Natural killer cell treated with Interleukin-12 subunit alpha and Interleukin-12 subunit beta and Interleukin-15 and Interleukin-18, amount 100 ng/mL, for 72 hours (primary cell): ENCODE results near the gene FRYL. TPM values are rescaled to one million over a fixed set of nuclear protein-coding genes. Genes with fewer than 3 reads are reported as not detected.
"Not testable (repeated sequence)": the region's sequence is repeated elsewhere in the genome, so short reads cannot be mapped to it uniquely, and the experiment has no call there.

Experiments
- ATAC-seq, 2 donors: fragments of 150-1000 bp; cut with Tn5 transposase in 1 of 2; sonication (Bioruptor Pico), chemical (Tn5 transposase) in 1 of 2; 2 replicates each; pipeline ENCODE4 v1.10.0; 2021
- DNase-seq: peaks from one replicate; pipeline ENCODE4 v3.0.0; 2022; ENCODE audit warnings: low spot score
- H3K27ac Mint-ChIP-seq, 2 donors: 1 replicate in 1 of 2; 2 replicates in 1 of 2; pipeline ENCODE4 v1.8.0; 2022; ENCODE audit warnings: mixed read lengths in 2 of 2, mild to moderate bottlenecking in 1 of 2, moderate library complexity in 1 of 2
- H3K27me3 Mint-ChIP-seq, 2 donors: 1 replicate in 1 of 2; 2 replicates in 1 of 2; pipeline ENCODE4 v1.8.0; 2022; ENCODE audit warnings: mixed read lengths in 2 of 2
- H3K36me3 Mint-ChIP-seq: one replicate; pipeline ENCODE4 v1.8.0; 2022; ENCODE audit warnings: mixed read lengths
- H3K4me1 Mint-ChIP-seq, 2 donors: 1 replicate in 1 of 2; 2 replicates in 1 of 2; pipeline ENCODE4 v1.8.0; 2022; ENCODE audit warnings: low read depth in 2 of 2, mixed read lengths in 2 of 2, mild to moderate bottlenecking in 1 of 2
- H3K4me3 Mint-ChIP-seq: one replicate; pipeline ENCODE4 v1.8.0; 2022; ENCODE audit warnings: mixed read lengths
- H3K9me3 Mint-ChIP-seq: 2 replicates; pipeline ENCODE4 v1.8.0; 2022; ENCODE audit warnings: mixed read lengths
- total RNA-seq, 2 donors: library from RNA; stranded (reverse); gene quantifications; one replicate each; pipeline ENCODE4 v1.2.3, GENCODE V29; 2022

FRYL gene
- total RNA-seq, 2 donors from 2014 or later = 99.0 to 113 TPM

DNA sequence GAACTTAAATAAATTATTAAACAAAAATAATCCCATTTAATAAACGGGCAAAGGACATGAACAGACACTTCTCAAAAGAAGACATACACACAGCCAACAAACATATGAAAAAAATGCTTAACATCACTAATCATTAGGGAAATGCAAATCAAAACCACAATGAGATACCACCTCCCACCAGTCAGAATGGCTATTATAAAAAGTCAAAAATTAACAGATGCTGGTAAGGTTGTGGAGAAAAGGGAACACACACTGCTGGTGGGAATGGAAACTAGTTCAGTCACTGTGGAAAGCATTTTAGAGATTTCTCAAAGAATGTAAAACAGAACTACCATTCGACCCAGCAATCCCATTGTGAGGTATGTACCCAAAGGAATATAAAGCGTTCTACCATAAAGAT, 328.4 kb downstream of the FRYL start:
- H3K4me1 Mint-ChIP-seq, H3K9me3 Mint-ChIP-seq, H3K36me3 Mint-ChIP-seq, H3K27me3 Mint-ChIP-seq, H3K4me3 Mint-ChIP-seq, DNase-seq, ATAC-seq, H3K27ac Mint-ChIP-seq: not testable (repeated sequence)

DNA sequence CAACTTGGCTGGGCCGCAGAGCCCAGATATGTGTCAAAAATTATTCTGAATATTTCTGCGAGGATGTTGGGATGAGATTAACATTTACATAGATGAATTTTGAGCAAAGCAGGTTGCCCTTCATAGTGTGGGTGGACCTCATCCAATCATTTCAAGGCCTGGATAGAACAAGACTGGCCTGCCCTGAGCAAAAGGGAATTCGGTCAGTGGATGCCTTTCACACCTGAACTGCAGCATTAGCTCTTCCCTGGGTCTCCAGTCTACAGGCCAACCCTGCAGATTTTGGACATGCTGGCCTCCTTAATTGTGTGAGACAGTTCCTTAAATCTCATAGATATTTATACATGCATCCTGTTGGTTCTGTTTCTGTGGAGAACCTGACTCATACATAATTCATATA, 329.3 kb downstream of the FRYL start:
- H3K36me3 Mint-ChIP-seq = no peaks in the 10 kb centered on the region
- H3K4me1 Mint-ChIP-seq = no peaks in the 10 kb centered on the region
- no peaks in the 10 kb centered on the region for H3K9me3 Mint-ChIP-seq
- no peak overlapping the region for H3K27ac Mint-ChIP-seq
- DNase-seq (no peak), ATAC-seq (no peak)
- no peak overlapping the region for H3K4me3 Mint-ChIP-seq
- H3K27me3 Mint-ChIP-seq = peaks cover 5 to 6% of the 10 kb centered on the region in 2 donors

DNA sequence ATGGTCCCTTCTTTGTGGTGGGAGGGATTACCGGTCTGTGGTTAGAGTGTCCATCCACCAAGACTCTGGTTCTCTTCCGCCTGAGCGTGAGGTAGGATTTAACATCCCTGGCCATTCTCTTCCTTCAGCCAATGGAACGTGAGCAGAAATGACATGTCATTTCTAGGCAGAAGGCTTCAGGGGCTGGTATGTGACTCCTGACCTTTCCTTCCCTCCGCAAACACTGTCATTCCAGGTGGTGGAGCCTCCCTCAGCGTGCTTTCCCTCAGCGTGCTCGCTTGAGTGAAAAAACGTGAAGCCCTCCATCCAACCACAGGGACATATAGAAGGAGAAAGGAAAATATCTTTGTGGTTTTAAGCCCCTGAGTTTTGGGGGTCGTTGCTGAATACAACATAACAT, 330.9 kb downstream of the FRYL start:
- no peaks in the 10 kb centered on the region for H3K36me3 Mint-ChIP-seq
- DNase-seq (no peak), ATAC-seq (peak in 1 of 2 donors; percentile 36)
- H3K27ac Mint-ChIP-seq = no peak overlapping the region
- peaks cover 3 to 6% of the 10 kb centered on the region in 2 donors for H3K27me3 Mint-ChIP-seq
- H3K4me3 Mint-ChIP-seq = no peak overlapping the region
- no peaks in the 10 kb centered on the region for H3K4me1 Mint-ChIP-seq
- H3K9me3 Mint-ChIP-seq = no peaks in the 10 kb centered on the region

Other genes starting within 250 kb of the FRYL start
- 100 to 1,000 TPM in 1 of 2 donors, 10 to 100 TPM in 1; 93.9 to 104 TPM for gene OCIAD1, start 50.8 kb upstream of the FRYL start, total RNA-seq
- gene OCIAD2, start 126.5 kb upstream of the FRYL start, total RNA-seq = 10 to 100 TPM; 20.0 to 36.9 TPM
- not detected for gene CWH43, start 206.0 kb upstream of the FRYL start, total RNA-seq